Skin epidermis (tissue), 12 donors: ENCODE results near the gene MOCOS.
A peak's percentile ranks its signal among the peaks of the same experiment; 100 is the strongest.

Experiments used
- H3K27ac ChIP-seq, 21 experiments: fragments of 200-600 bp; sonication (generic) in 11 of 21; one replicate each; pipeline ENCODE4 v1.5.0; 2020; ENCODE audit warnings: mild to moderate bottlenecking in 3 of 21, inconsistent platforms in 2 of 21, moderate library complexity in 2 of 21
- H3K4me3 ChIP-seq, 7 experiments: fragments of 200-600 bp; sonication (generic) in 2 of 7; one replicate each; pipeline ENCODE4 v1.5.0; 2020; ENCODE audit warnings: inconsistent platforms in 2 of 7, mild to moderate bottlenecking in 2 of 7, moderate library complexity in 1 of 7

The MOCOS gene

DNA sequence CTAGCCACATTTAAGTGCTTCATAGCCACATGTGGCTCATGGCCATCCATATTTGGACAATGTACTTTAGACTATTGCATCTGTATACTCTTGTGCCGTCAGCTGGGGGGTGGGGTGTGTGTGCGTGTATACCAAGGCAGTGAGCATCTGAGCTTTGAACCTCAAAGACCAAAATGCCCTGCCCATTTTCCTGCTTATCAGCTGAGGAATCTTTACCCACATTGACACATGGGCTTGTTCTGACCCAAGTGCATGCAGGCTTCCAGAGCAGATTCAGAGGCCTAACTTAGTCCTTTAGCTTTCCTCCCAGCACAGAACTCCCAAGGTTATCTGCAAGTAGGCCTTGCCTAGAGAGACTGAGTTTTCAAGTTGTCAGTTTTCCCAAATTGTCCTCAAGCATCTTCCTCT is 11.1 kb upstream of the MOCOS start:
- Histone ChIP-seq H3K27ac (no peak overlapping the region), H3K4me3 (no peak overlapping the region)

DNA sequence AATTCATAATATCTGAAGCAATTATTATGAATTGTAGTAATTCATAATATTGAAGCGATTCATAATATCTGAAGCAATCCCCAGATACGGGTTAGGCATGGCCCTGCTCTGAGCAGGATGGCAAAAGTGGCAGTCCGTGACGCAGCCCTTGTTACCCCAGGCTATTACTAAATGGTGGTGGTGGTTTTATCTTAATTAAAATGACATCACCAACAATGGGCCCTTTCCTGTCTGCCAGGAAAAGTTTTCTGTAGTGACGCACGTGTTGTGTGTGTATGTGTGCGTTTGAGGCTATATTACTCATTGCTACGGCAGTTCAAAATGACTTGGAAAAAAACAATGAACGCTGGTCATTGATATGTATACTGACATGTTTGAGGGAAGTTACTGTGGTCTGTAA is 10.6 kb upstream of the MOCOS start:
- H3K27ac ChIP-seq = no peak overlapping the region

DNA sequence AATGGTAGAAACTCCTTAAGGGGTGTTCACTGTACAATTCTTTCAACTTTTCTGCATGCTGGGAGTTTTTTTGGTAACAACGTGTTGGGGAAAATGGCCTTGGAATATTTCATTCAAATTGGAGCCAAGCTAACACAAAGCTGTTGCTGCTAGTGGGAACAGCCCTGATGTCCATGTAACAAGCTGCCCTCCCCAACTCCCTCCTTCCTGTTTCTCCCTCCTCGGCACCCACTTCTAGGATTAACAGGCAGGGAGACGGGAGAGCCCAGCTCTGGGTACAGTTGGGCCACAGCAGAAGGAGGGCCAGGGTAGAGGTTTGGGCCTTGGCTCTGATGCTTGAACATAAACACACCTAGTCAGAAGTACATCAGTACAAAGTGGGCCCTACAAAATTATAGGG is 9.4 kb upstream of the MOCOS start:
- Histone ChIP-seq H3K27ac (no peak overlapping the region), H3K4me3 (no peak overlapping the region)

More for the DNA sequence above, 10.6 kb upstream of the MOCOS start:
- no peak overlapping the region for H3K4me3 ChIP-seq

DNA sequence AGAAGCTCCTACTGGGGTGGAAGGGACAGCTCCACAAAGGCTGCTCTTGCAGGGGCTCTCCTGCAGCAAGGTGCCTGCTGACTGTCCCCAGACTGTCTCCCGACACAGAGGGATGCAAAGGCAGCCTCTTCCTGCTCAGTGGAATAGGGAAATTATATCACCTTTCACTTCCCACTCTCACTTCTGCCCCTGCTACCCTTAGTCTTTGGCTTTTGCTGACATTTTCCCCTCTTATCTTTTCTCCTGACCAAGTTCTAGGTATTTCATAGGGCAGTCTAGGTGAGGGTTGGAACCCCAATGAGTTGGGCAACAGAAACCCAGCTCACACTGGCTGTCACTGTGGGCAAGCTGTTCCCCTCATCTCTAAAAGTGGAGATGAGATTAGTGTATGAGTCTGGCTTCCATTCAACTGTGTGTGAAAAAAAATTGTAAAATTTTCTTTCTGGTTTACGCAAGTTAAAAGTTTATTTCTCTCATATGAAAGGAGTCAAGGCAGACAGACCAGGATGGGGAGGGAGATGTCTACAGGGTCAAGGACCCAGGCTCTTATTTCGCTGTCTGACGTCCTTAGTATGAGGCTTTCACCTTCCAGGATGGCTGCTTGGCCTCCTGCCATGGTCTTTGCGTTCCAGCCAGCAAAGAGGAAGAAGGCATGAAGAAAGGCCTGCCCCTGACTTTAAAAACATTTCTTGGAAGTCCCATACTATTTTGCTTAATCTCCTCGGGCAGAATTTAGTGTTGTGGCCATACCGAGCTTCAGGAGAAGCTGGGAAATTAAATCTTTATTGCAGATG is 7.5 kb upstream of the MOCOS start:
- Histone ChIP-seq H3K4me3 (no peak overlapping the region), H3K27ac (peak overlapping the region in 8 of 21 experiments; percentile 4 to 44 (median 29))

DNA sequence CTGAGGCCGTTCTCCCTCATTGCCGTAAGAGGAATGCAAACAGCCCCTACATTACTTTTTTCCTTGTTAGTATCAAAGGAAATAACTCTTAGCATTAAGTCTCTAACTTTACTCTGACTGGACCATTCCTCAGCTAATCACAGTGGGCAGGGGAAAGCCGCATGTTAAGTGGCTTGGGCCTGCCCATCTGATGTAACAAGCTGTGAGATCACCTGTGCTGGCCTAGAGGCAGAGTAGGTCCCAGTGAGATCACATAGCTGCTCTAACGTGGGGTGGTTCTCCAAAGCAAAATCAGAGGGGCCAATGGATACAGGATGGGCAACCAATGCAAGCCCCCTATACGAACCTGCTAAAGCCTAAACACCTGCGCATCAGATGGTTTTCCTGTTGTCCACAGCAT is 5.9 kb upstream of the MOCOS start:
- no peak overlapping the region for H3K27ac ChIP-seq
- no peak overlapping the region for H3K4me3 ChIP-seq

DNA sequence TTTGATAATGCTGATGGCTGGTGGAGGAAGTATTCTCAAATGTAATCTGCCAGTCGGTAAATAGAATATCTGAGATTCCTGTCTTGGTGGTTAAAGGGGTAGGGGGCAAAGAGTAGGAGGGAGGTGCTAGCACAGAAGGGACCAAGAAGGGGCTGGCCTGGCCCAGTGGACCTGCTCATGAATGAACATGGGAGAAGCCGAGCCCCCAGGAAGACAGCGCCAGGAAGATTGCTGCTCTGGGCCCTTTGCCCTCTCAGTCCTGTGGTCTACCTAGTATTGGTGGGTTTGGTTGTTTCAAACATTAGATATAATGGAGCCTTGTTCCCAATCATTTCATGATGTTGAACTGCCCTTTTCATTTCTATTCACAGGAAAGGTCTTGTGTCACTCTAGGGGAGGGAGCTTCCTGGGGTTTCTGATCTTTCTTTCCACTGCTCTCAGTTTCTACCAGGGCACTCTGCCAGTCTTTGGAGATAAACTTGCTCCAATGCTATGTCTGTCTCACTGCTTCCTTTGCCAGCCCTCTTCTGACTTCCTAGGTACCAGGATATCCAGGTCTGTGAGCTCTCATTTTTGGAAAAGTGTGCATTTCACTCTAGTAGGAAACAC is 5.3 kb upstream of the MOCOS start:
- no peak overlapping the region for H3K27ac ChIP-seq

DNA sequence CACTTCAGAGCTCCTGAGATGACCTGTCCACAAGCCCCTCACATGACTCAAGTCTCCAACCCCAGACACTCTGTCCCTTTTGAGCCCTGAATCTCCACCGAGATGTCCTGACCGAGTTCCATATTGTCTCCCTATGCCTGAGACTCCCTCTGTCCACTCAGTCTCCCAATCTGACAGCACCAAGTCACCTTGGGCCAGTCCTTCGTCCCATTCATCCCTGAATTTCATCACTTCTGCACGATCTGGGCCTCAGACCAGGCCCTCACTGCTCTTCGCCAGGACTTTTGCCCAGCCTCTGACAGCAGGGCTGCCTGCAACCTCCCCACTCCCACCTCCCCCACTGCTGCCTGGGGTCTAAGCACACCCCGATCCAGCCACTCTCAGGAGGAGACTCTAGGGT is 4.3 kb upstream of the MOCOS start:
- H3K4me3 ChIP-seq = no peak overlapping the region

More for the DNA sequence above, 5.3 kb upstream of the MOCOS start:
- H3K4me3 ChIP-seq = no peak overlapping the region

DNA sequence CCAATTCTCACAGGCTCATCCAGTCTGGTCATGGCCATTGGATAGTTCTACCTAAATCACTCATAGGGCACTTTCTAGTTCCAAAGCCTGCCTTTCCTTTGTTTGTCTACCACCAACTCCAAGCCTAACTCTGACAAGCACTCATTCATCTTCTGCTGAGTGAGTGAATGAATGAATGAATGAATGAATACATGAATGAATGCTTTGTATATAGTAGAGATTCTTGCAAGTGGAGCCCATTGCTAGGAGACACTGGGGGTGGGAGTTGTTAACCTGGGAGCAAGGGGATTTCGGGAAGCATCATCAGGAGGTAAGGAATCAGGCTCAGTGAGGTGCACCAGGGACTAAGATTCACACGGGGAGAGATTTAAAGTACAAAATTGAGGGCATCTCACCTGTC is 3.3 kb upstream of the MOCOS start:
- H3K27ac ChIP-seq = no peak overlapping the region
- H3K4me3 ChIP-seq = no peak overlapping the region

More for the DNA sequence above, 4.3 kb upstream of the MOCOS start:
- no peak overlapping the region for H3K27ac ChIP-seq

DNA sequence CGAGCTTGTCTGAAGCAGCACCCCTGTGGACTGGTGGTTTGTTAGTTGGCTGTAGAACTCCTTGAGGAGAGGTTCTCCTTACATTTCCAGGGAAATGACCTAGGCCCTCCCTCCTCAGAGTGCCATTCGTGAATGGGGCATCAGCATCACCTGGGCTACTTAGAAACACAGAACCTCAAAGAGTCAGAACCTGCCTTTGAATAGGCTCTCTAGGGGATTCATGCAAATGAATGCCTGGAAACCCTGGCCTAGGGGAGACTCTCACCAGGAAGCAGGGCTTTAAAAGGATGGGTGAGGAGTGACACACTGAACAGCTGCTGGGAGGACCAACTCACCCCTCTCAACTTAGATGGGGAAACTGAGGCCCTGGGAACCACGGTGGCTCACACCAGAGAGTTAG is 2.1 kb upstream of the MOCOS start:
- H3K27ac ChIP-seq = no peak overlapping the region
- no peak overlapping the region for H3K4me3 ChIP-seq

DNA sequence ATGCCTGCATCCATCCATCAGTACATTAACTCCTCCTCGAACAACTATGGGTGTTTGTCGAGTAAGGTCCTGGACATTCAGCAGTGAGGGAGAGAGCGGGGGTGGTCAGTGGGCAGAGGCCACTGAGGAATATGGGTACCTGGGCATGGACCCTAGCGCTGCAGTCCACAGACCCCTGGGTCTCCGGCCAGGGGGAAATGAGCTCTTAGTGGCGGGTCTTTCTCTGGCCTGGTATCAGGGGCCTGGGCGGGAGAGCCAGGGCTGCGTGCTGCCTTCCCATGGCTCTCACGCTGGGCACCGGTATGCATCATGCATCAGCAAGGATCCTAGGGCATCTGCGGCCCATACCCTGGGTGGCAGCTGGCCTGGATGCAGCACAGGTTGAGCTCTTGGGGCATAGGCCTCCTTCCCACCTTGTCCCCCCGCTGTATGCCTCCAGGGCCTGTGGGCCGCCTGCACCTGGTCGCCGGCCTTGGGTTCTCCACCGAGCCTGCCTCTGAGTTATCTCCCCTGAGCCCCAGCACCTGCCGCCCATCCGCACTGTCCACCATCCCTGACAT is 1.3 kb upstream of the MOCOS start:
- H3K27ac ChIP-seq = no peak overlapping the region
- peak overlapping the region in 2 of 7 experiments; percentile 68 to 74 for H3K4me3 ChIP-seq

DNA sequence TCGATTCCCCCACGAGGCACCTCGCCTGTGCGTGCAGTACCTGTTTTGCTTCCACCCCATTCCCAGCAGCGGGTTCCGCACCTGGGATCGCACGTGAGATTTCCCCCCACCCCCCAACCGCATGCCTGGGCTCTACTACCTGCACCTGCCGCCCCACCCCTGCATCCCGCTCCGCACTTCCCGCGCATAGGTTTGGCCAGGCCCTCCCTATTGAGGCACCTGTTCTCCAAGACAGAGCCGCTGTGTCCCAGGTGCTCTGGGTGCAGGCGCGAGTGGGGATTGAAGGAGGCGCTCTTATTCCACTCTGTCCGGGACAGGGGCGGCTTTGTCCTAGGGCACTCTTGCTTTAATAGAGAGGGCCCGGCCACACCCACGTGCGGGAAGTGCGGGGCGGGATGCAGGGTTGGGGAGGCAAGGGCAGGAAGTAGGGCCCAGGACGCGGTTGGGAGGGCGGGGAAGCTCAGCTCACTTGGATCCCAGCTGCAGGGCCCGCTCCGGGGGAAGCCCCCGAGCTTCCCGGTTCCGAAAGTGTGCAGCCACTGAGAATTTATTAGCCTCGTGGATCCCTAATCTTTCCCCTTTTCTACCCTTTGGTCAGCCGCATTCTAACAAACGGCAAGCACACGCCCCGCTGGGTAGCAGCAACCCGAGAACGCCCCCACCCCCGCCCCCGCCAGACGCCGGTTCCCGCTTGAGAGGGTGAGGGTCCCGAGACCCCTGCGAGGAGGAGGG is 670 bp upstream of the MOCOS start:
- peak overlapping the region; percentile 47 to 83 (median 59) for H3K4me3 ChIP-seq
- peak overlapping the region in 15 of 21 experiments; percentile 18 to 79 (median 59) for H3K27ac ChIP-seq

DNA sequence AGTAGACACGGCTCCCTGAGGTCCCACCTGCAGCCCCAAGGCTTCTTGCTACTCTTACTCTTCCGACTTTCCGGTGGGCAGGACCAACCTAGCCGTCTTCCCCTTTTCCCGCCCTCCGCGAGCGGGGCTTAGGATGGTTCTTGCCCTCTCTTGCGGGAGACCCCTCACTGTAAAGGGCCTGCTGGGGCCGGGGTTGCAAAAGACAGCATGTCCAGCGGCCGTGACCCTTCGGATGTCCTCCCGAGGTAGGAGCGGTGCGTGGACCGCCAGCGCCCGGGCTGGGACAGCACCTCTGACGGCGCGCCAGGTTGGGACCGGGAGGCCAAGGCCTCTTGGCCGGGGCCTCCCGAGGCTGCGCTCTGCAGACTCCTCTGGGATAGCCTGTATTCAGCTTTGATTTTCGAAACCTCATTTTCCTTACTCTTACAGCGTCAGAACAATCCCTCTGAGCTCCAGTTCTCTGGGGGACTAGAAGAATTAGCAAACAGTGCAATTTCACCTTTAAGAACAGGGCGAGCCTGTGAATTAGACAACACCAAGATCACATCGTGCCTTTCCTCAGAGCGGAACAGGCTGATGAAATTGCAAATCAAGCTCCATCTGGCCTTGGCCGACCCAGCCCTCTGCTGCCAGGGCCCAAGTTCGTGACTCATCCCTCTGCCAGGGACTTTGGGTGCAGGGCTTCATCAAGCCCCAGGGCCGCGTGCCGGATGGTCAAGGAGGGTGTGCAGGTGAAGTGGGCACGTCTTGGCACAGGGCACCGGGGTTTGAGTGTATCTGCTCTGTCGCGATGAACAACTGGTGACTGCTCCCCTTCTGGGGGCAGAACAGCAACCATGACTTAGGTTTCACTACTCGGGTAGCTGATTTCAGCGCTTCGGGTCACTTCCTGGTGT is 777 bp downstream of the MOCOS start:
- Histone ChIP-seq H3K4me3 (peak overlapping the region; percentile 47 to 83 (median 59)), H3K27ac (peak overlapping the region in 18 of 21 experiments; percentile 18 to 79 (median 55))

DNA sequence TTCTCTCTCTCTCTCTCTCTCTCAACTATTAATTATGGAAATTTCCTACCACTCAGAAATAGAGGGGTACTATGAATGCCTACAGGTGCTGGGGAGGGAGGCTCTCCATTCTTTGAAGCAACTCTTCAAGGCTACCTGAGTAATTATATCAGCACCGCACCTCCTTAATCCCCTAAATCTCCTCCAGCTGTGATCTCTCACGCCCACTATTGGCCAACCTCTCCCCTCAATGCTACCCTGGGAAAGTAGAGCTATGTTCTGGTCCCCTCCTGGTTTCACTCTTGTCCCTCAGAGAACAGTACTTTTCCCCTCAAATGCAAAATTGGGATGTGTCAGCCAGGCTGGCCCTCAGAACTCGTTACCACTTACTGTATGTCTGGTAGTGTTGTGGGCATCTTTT is 1.6 kb downstream of the MOCOS start:
- Histone ChIP-seq H3K27ac (no peak overlapping the region), H3K4me3 (no peak overlapping the region)

DNA sequence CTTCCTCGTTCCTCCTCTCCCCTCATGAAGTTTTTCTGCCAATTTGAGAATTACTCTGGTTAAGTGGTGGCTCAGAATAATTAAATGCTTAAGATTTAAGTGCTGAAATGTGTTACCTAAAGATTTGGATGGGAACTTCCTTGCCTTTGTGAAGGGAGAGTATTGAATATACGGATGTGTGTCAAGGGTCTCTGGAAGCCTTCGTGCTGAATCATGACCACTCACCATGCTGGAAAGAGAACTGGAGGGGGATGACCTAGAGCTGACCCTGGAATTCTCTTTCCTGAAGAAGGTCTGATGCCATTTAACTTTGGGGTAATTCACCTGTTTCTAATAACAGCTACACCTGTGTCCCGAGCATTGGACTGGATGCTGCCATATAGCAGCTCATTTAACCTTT is 2.2 kb downstream of the MOCOS start:
- H3K27ac ChIP-seq = no peak overlapping the region
- H3K4me3 ChIP-seq = no peak overlapping the region

DNA sequence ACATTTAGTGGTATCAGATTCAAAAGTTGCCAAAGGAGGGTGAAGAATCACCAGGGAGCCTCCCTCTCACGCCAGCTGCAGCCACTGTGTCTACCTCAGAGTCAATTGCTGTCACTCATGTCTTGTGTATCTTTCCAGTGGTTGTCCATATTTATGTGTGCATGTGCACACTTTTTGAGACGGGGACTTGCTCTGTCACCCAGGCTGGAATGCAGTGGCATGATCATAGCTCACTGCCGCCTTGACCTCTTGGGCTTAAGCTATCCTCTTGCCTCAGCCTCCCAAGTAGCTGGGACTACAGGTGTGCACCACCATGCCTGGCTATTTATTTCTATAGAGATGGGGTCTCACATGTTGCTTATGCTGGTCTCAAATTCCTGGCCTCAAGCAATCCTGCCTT is 4.0 kb downstream of the MOCOS start:
- H3K4me3 ChIP-seq = no peak overlapping the region
- no peak overlapping the region for H3K27ac ChIP-seq

DNA sequence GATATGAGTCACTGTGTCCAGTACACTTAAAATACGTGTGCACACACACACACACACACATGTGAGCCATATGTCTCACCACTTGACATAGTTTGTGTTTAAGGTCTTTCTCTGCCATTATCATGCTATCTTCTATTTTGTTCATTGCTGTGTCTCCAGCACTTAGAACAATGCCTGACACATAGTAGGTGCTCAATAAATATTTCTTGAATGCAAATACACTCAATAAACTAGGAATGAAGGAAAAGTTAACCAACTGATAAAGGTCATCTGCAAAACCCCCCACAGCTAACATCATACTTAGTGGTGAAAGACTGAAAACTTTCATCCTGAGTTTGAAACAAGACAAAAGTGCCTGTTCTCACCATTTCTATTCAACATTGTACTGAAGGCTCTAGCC is 4.4 kb downstream of the MOCOS start:
- H3K4me3 ChIP-seq = no peak overlapping the region
- H3K27ac ChIP-seq = no peak overlapping the region

DNA sequence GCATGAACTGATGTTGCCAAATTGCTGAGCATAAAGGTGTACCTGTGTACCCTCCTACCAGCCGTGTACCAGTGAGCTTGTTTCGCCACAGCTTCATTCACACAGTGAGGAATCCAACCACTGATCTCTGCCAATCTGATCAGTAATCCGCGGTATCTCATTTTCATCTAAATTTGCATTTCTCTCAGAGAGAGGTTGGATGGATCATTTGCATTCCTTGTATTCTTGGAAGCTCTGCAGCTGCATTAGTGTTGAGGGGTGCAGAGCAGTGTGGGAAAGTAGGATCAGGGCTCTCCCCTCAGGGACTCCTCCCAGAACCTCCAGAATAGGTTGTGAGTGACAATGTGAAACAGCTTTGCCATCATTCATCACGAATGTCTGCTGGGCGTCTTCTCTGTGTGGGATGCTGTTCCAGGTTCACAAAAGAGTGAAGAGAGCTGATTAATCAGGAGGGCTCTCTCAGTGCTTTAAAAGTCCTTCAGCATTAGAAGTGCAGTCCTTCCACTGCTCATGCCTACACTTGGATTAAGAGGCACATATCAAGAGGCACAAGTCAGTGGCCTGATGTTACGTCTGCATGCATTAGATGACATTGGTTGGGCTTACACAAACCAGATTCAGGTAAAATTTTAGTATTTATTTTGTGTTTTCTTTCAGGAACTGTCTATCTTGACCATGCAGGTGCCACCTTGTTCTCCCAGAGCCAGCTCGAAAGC is 7.5 kb downstream of the MOCOS start:
- no peak overlapping the region for H3K27ac ChIP-seq
- no peak overlapping the region for H3K4me3 ChIP-seq

DNA sequence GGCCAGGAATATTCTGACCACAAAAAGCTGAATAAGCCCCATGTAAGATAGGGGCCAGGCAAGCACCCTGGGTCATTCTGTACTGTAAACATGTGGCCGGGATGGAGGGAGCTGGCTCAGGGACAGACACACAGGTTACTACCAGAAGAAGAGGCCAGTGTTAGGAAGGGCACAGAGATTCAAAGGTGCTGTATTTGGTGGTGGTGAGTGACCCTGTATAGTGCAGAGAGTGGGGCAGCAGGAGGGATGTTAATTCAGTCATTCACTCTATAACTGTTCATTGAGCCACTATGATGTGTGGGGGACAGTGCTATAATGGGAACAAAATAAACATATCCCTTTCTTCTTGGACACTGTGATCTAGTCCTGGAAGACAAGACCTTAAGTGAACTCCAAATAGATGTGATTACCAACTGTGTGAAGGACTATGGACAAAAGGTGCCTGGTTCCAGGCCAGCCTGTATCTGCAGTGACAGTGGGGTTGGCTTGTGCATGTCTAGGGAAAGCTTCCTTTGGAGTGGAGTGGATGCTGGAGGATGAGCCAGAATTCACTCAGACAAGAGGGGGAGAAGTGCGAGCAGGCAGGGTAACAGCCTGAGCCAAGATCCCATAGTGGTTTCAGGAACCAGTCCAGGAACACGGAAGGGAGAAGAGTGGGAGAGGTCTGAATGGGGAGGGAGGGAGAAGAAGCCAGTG is 8.3 kb downstream of the MOCOS start:
- Histone ChIP-seq H3K4me3 (no peak overlapping the region), H3K27ac (no peak overlapping the region)
